GM12875 (cell line): Measurements from ENCODE around the gene LOXL1.

Experiments
- H3K4me3 ChIP-seq: one replicate; pipeline ENCODE4 v1.5.1; 2011; ENCODE audit warnings: low read depth, low read length, control low read depth
- TF ChIP-seq, protein P1 (sequence below): IDR thresholded peaks from 2 replicates; pipeline ENCODE4 v1.5.1; 2011; ENCODE audit warnings: low read depth, mild to moderate bottlenecking, control low read depth, inconsistent platforms, low read length, moderate library complexity, borderline replicate concordance; ENCODE audit not compliant: insufficient read depth

Gene LOXL1

DNA sequence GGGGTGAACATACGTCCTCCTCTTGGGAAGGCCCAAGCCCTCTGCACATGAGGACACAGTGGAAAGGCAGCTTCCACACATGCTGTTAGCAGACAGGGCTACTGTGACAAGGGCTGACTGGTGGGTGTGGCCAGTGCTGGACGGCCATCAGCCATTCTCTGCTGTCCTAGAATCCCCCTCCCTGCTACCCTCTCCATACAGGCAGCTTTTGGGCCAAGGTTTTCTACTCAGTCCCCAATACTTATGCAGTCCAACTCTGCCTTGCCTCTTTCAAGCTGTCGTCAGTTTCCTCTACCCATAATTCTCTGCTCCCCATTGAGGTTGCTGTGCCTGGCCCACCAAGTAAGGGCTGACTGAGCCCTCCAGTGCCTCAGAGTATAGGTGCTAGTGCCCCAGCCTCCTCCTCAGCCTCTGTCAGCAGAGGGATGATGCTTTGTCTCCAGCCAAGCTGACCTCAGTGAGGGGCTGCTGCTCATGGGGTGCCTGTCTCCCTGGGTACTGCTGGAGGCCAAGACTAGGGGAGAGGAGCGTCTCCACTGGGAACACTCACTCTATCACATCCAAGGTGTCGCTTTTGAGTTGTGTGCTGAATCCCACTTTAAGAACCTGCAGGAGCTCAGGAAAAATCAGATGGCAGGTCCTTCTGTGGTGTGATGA is 2.8 kb downstream of the LOXL1 start:
- TF ChIP-seq, protein P1, sequence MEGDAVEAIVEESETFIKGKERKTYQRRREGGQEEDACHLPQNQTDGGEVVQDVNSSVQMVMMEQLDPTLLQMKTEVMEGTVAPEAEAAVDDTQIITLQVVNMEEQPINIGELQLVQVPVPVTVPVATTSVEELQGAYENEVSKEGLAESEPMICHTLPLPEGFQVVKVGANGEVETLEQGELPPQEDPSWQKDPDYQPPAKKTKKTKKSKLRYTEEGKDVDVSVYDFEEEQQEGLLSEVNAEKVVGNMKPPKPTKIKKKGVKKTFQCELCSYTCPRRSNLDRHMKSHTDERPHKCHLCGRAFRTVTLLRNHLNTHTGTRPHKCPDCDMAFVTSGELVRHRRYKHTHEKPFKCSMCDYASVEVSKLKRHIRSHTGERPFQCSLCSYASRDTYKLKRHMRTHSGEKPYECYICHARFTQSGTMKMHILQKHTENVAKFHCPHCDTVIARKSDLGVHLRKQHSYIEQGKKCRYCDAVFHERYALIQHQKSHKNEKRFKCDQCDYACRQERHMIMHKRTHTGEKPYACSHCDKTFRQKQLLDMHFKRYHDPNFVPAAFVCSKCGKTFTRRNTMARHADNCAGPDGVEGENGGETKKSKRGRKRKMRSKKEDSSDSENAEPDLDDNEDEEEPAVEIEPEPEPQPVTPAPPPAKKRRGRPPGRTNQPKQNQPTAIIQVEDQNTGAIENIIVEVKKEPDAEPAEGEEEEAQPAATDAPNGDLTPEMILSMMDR, result no peak
- no peak overlapping the region for H3K4me3 ChIP-seq

DNA sequence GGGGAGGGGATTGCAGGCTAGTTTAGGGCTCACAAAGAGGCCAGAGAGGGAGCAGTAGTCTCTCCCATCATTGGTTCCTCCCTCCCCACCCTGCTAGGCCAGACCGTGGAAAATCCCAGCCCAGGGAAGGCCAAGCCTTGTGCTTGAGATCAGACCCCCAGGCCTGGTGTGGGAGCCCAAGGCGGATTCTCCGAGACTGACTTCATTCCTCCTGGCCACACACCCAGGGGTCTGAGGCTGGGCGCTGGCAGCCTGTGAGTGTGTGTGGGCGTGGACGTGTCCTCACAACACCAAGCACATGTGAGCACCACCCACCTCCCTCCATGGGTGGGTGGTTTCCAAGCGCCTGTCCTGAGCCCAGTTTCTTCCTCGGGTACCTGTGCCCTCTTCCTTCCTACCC is 4.1 kb downstream of the LOXL1 start:
- H3K4me3 ChIP-seq, result no peak overlapping the region

DNA sequence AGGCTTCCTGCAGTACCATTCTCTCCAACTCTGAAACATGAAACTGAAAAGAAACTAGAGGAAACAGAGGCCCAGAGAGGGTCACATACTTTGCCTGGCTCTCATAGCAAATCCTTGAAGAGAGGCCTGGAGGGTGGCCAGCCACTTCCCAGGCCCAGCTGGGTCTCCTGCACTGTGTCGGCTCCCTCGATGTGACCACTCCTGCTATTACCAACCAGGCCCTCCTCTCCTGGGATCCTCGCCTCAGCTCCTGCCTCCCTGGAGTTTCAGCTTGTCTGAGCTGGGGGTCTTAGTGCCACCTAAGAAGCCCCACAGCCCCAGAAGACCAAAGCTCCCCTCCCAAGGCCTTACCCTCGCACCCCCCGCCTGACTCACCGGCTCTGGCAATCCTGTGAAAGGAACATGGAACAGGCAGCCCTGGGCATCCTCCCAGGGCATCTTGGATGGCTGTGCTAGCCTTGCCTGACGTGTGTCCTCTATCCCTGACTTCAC is 4.6 kb downstream of the LOXL1 start:
- TF ChIP-seq, protein P1, result no peak
- H3K4me3 ChIP-seq, result no peak overlapping the region

More for the DNA sequence above, 4.1 kb downstream of the LOXL1 start:
- TF ChIP-seq, protein P1, result no peak

DNA sequence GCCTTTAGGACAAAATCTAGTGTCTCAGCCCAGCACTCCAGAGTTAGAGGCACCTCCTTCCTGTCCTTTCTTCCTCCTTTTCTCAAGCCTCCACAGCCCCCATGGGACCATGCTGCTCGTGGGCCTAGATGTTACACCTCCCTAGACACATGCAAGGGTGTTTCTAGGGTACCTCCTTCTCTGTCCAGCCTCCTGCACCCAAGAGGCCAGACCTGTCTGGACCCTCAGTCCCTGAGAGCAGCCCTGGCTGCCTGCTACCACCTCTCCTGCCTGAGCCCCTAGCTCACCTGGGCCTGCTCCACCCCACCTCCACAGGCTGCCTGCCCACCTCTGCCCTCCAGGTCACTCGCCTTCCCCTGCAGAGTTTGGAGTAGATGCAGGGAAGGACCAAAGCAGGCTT is 5.2 kb downstream of the LOXL1 start:
- no peak overlapping the region for H3K4me3 ChIP-seq
- TF ChIP-seq, protein P1, result no peak

DNA sequence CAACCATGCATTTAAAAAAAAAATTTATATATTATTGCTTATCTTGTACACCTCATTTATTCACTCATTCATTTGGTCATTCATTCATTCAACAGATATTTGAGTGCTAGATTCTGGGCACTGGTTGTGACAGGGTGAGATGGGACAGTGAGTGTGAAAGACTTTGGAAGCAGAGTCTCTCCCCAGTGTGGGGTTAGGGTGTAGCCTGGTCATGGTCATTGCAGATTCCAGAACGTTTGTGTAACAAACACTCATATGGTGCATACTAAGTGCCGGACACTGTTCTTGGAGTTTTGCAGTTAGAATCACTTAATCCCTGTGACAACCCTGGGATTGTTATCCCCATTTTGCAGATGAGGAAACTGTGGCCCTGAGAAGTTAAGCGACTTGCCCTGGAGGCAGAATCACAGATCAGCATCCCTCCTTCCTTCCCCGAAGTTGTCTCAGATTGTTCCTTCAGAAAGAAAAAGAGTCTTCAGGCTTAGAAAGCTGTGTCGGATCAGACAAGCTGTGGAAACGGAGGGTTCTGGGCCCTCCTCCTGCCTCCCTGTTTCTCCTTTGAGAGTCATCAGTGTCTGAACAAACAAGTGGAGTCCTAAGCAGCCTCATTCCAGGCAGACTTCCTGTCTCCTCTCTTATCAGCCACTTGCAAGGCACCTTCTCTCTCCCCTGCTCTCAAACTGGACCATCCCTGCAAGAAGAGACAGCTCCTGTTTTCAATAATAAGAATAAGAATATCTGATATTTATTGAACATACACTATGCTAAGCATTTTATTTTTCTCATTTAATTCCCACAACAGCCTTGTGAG is 6.3 kb downstream of the LOXL1 start:
- H3K4me3 ChIP-seq, result no peak overlapping the region
- TF ChIP-seq, protein P1, result no peak

DNA sequence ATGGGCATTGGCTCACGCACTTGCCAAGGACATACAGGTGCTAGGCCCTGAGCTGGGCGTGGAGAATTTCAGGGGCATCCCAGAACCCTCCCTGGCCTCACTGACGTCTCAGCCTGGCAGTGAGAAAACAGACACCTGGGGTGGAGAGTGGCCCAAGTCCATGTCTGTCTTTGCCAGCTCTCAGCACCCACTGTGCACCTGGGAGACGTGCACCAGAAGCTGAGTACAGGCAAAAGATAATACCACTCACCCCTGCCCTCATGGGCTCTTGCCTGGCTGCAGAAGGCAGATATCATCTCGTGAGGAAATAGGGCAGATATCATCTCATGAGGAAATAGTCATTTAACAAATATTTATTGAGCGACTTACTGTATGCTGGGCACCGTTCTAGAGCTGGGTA is 8.0 kb downstream of the LOXL1 start:
- TF ChIP-seq, protein P1, result no peak
- no peak overlapping the region for H3K4me3 ChIP-seq

DNA sequence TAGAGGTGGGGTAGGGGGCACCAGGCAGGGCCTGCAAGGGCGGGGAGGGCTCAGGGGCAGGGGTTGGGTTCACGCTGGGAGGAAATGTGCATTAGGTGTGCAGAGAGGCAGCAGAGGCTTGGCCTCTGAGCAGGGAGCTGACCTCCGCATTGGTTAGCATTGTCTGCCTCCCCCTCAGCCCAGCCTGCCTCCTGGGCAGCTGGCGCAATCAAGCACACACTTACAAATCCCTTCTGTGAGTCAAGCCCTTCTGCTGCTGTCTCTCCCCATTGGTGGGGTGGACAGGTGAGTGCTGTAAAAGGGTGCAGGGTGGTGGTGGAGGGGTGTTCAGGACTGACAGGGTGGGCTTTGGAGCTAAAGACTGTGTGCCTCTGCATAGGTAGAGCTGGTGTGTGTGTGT is 9.3 kb downstream of the LOXL1 start:
- no peak overlapping the region for H3K4me3 ChIP-seq
- TF ChIP-seq, protein P1, result no peak
